HG02610 (cell line): ENCODE data around the gene ZNF582.
A peak's percentile ranks its signal among the peaks of the same experiment; 100 is the strongest.

ENCODE experiments used
- ATAC-seq: cut with Tn5 transposase; IDR thresholded peaks from one replicate; pipeline ENCODE4 v1.9.1; 2021; ENCODE audit warnings: mild to moderate bottlenecking, moderate library complexity; ENCODE audit not compliant: unreplicated experiment

The ZNF582 gene

DNA sequence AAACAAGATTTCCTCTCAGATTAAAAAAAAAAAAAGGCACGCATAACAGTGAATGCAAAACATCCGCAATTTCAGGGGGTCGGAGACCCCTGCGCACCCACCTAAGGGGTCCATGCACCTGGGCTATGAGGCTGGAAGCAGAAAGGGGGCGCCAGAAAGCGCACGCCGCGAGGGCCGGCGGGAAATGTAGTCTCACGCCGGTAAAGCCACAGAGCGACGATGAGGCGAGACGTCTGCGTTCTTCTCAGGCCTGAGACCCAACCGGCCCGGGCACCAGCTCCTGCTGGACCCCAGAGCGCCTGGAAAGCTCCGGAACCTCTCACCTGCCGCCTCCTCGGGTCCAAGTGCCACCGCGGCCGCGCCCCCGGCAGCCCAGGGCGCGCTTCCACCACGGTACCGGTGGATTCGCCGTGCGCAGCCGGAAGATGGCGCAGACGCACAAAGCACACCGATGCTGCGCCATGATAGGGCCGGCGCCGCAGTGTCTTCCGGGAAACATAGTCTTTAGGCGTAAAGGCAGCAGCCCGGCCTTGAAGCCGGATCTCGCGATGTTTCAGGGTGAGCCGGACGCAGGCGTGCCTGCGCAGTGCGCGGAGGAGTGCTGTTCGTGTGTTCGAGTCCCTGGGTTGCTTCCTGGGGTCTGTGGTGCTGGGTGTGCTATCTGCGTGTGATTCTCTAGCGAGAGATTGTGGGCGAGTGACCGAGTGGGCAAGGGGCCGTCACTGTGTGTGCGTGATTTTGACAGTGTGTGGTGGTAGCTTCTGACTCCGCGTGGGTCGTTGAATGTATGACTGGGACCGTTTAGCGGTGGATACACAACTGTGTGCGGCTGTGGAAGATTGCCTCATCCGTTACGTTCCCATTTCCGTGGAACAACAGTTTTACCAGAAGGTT lies at the start of gene ZNF582:
TSS of gene ZNF582 (minus strand) at position 416 of the 894 bp plus-strand sequence. CDS start 1,782 bp downstream, outside the sequence.
- peak; percentile 90 for ATAC-seq

- no peak for ATAC-seq
These were observed 48.0 kb upstream of the ZNF582 start for GRCh38 chr19:56441206-56441792.

DNA sequence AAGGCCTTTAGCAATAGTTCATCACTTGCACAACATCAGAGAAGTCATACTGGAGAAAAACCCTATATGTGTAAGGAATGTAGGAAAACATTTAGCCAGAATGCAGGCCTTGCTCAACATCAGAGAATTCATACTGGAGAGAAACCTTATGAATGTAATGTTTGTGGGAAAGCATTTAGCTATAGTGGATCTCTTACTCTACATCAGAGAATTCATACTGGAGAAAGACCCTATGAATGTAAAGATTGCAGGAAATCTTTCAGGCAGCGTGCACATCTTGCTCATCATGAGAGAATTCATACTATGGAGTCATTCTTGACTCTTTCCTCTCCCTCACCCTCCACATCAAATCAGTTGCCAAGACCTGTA lies 30.6 kb upstream of the ZNF582 start:
- no peak for ATAC-seq

- no peak for ATAC-seq
These were observed 30.1 kb upstream of the ZNF582 start for GRCh38 chr19:56423276-56423984.

- ATAC-seq: no peak
These were observed 11.7 kb upstream of the ZNF582 start for GRCh38 chr19:56405062-56405461.

DNA sequence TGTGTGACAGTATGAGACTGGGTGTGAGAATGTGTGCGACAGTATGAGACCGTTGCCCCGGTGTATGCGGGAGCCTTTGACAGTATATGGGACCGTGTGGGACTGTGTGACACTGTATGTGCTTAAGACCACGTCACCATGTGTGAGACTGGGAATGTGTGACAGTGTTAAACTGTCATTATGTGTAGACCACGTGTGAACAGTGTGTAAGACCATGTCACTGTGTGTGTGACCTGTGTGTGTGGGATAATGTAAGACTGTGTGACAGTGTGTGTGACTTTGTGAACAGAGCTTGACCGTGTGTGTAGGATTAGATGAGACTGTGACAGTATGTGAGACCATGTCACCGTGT lies 11.3 kb upstream of the ZNF582 start:
- ATAC-seq: peak; percentile 7

DNA sequence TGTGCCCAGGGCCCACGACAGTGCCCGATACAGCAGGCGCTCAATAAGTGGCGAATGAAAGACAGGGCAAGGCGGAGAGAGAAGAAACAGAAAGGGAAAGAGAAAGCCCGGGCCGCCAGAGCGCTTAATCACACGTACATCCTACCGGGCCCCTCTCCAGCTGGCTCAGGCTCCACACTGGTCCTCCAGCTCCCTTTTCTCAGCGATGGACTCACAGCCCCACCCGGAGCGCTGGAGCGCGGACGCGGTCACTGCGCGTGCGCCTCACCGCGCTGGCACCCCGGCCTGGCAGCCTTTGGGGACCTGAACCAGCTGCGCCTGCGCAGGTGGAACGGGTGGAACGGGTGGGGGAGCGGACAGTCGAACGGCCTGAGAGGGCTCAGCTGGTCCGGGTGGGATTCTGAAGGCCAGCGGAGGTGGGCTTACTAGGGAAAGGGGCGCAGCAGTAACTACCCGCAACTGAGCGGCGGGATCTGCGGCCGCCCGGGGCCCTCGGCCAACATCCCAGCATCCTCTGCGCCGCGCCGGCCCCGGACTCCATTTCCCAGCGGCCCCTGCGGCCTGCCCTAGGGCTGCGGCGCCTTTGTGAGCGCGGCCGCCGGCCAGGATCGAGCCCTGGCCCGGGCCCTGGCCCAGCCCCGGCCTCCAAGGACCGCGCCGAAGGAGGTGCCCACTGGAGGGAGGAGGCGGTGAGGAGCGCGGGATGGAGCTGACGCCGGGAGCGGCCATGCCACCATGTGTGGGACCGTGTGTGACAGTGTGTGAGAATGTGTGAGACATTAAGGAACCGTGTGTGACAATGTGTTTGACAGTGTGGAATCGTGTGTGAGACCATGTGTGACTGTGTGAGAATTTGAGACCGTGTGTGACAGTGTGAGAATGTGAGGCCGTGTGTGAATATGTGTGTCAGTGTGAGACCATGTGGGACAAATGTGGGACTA lies 10.7 kb upstream of the ZNF582 start, which contains the start of gene ZNF583:
TSS of gene ZNF583 (plus strand) at position 569 of the 941 bp plus-strand sequence. CDS start 2,783 bp downstream, outside the sequence.
- ATAC-seq: peak; percentile 73

GRCh38 chr19:56403261-56403660 lies 9.9 kb upstream of the ZNF582 start:
- ATAC-seq: peak; percentile 28

GRCh38 chr19:56400485-56400884 lies 7.2 kb upstream of the ZNF582 start:
- no peak for ATAC-seq

DNA sequence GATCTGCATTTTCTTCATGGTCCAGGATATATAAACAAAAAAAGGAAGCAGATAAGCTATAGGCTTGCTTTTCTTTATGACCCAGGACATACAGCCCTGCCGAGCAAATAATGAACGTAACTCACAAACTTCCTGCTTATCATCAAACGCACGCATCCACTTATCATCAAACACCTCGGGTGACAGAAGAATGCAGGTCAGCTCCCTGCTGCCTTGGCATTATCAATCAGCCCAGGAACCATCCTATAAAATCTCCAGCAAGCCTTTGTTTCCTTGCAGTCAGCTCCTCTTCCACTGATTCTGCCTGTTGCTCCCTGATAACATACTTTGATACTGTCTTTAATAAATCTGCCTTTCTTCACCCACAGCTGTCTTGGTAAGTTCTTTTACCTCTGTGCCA lies 5.5 kb upstream of the ZNF582 start:
- no peak for ATAC-seq

- ATAC-seq: no peak
These were observed 9.3 kb downstream of the ZNF582 start for GRCh38 chr19:56383826-56384605.

GRCh38 chr19:56377105-56377924 lies 16.0 kb downstream of the ZNF582 start:
- ATAC-seq: no peak

DNA sequence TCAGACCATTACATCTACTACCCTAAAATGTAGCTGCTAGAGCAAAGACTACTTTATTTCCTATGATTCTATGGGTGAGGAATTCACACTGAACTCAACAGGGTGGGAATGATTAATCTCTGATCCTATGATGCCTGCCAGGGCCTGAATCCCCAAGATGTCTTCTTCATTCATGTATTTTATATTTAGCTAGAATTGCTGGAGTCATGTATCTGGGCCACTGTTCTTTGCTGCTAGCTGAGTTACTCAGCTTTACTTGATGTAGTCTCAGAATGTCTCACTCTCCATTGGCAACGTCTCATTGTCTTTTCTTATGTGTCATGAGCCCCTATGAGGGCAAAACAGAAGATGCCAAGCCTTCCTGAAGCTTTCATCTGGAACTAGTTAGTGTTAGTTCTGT lies 21.1 kb downstream of the ZNF582 start:
- no peak for ATAC-seq

DNA sequence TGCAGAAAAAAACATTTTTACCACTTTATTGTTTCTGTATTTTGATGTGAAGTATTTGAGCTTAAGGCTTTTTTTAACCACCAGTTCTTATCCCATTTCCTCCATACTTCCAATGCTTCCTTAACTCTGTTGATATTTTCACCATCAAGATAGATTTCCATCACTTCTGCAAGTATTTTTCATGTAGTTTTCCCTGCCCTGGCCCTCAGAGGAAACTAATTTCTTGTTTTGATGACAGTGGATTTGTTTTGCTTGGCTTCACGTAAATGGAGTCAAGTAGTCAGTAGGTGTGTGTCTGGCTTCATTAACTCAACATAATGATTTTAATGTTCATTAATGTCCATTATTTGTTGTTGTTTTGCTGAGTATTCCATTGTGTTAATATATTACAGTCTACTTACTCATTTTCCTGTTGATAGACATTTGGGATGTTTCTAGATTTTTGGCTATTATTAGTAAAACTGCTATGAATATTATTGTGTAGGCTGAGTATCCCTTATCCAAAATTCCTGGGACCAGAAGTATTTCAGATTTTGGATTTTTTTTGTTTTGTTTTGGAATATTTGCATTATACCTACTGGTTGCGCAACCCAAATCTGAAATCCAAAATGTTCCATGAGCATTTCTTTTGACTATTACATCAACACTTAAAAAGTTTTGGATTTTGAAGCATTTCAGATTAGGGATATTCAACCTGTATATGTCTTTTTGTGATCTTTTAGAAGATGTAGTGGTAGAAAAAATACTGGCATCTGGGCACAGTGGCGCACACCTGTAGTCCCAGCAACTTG lies 23.3 kb downstream of the ZNF582 start:
- ATAC-seq: no peak

GRCh38 chr19:56367829-56368711 lies 25.3 kb downstream of the ZNF582 start:
- no peak for ATAC-seq

- ATAC-seq: no peak
These were observed 32.5 kb downstream of the ZNF582 start for GRCh38 chr19:56360841-56361240.

DNA sequence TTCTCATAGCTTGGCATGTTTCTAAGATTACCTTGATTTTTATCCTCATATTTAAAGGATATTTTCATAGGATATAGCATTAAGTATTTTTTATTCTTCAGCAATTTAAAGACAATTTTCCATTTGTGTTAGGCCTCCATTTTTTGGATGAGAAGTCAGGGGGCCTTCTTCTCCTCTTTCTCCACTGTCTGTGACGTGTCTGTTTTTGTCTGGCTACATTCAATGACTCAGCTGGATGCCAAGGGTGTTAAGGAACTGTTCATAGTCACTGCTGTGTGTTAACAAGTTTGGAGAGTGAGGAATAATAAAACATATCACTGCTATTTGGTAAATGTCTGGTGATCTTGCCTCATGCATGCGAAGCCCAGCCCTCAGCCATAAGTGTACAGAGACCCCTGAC lies 36.4 kb downstream of the ZNF582 start:
- ATAC-seq: no peak
